Suppressor macrophage (primary cell): ENCODE data around the gene SUSD4.

ENCODE experiments used
- DNase-seq, 4 experiments: peaks; one replicate each; pipeline ENCODE4 v3.0.0-alpha.2; 2020 to 2022

Gene SUSD4

DNA sequence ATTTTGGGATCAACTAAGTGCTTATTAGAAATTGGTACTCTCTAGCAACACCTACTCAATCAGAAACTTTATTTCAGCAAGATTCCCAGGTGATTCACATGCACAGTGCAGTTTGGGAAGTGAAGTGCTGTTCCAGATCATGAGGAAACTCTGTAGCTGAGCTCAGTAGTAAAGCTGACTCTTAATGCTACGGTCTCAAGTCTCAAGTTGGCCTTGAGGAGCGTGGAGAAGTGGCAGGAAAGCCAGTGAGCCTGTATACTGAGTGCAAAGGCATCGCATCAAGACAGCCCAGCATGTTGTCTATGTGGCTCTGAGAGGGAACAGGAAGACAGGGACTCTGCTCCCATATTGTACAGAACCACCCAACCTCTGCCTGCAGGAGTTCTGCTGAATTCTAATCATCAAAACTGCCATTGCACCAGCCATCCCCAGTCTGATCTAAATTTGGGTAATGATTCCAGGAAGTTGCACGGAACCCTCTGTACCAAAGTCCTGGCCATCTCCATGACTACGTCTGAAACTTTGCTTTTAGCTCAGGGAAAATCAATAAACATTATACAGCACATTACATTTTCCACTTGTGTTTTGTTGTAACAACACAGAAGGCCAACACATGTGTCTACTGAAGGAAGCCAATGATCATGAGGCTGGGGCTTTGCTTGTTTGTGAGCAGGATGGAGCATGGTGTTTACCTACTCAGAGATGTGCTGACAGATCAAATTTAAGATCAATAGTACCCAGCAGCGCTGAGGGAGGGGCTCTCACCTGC lies 115.8 kb downstream of the SUSD4 start:
- DNase-seq, result no peak

DNA sequence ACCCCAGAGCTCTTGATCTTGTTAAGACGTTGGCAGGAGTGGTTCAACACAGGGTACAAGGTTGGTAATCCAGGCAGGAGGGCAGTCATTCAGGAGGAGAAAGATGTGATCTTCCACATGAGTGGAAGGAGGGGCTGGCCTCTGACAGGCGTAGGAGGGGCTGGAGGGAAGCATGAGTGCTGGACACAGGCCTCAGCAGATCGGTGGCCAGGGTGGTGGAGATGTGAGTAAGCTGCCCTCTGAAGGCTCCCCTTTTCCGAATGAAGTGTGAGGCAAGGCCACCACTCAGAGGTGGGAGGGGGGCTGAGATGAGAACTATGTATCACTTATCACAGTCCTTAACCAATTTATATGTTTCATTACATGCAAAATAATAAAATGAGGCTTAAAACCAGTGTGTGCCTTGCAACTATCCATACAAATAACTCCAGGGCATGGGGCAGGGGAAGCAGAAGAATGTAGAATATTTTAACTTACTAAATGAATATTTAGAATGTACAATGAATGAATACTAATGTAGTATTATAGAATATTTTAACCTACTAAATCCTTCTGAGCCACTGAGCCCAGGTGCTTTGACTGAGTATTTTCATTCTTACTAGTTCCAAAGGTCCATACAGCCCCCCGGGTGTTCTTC lies 117.4 kb downstream of the SUSD4 start:
- no peak for DNase-seq

DNA sequence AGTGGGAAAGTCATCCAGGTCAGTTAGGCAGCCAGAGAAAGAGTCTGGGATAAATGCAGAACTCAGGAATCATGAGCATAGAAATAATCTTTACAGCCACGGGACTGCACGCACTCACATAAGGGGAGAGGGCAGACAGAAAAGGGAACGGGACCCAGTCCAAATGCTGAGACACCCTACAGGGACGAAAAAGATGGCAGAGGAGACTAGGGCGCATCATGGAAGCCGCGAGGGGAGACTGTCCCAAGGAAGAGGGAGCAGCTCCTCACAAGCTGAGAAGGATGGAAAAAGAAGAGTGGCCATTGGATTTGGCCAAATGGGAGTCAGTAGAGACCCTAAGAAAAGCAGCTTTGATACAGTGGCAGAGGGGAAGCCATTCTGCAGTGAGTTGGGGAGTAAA lies 118.0 kb downstream of the SUSD4 start:
- DNase-seq, result no peak

- no peak for DNase-seq
These were observed 118.6 kb downstream of the SUSD4 start for GRCh38 chr1:223245411-223245810.

DNA sequence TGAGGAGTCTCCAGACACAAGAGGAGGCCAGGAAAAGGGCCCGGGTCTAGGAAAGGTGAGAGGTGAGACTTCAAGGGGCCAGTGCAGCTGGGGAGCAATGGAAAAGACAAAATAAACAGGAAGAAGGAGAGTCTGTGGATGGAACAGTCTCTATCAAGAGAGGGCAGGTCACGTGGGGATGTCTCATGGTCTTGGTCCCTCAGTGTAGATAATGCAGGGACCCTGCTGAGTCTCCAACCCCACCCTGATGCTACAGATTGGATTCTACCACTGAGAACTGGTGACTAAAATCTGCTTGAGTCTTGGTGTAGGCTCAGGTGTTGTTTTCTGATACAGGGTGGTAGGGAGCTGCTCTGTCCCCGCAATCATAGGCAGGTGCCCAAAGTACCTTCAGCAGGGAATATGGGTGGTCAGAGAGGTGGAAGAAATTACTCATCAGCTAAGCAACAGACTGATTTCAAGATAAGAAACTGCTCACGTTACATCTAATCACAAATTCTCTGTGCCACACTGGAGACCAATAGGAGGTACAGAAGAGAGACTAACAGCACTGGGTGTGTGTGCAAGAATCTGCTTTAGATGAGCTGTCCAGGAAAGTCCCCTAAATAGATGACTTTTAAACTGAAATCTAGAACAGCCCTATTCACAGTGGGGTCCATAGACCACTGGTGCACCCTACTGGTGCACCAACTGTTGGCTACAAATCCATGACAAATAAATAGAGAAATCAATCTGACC lies 119.4 kb downstream of the SUSD4 start:
- DNase-seq, result peak; percentile 12 to 66 (median 49)

- no peak for DNase-seq
These were observed 120.4 kb downstream of the SUSD4 start for GRCh38 chr1:223243441-223244050.

- DNase-seq, result no peak
These were observed 121.0 kb downstream of the SUSD4 start for GRCh38 chr1:223242971-223243370.

- no peak for DNase-seq
These were observed 121.5 kb downstream of the SUSD4 start for GRCh38 chr1:223242382-223242955.

GRCh38 chr1:223240122-223240521 lies 123.9 kb downstream of the SUSD4 start:
- no peak for DNase-seq

- peak in 1 of 4 experiments; percentile 6 for DNase-seq
These were observed 128.9 kb downstream of the SUSD4 start for GRCh38 chr1:223235091-223235490.

DNA sequence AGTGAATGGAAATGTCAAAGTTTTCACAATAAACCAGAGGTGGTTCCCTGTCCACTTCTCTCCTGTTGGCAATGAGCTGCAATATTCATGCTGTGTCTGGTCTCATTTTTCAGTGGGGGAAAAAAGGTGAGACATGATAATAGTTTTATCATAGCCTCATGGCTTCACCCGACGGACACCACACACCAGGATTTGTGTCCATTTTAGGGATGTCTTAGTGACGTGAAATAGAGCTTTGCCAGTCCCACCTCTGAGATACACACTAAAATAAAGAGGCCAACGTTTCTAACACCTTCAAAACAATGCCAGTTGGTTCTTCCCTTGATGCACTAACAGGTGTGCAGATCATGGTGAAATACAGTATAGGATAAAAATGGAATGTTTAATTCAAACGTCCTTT lies 129.4 kb downstream of the SUSD4 start:
- no peak for DNase-seq

GRCh38 chr1:223234170-223234514 lies 129.8 kb downstream of the SUSD4 start:
- no peak for DNase-seq

DNA sequence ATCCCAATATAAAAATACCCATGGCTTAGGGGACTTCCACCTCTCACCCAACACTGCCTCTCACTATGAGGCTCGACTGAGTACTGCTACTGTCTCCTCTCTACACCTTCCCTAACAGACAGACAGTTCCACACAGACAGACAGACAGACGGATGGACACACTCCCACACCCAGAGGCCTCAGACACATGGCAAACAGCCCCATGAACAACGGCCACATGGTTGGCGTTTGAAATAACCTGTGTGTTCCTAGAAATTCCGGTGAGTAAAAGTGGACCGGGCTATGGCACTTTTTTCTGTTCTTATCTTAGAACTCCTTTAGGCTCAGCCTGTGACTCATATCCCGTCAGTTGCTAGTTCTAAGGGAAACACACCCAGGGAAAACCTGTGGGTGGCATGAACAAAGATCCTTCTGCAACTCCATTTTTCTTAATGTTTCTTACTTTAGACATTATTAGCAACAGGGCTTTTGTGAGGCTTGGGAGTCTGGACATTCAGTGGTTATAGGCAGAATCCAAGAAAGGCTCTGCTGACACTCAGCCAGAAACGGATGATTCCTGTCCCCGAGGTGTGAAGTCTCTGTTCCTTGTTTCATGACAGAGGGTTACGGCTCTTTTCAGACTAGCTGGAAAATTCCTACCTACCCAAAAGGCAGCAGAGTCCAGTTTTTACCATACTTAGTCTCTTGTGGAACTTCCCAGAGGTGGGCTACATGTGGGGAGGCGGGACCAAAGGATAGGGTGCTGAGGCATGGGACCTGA lies 130.4 kb downstream of the SUSD4 start:
- DNase-seq, result peak; percentile 22 to 61 (median 57)

- DNase-seq, result no peak
These were observed 131.0 kb downstream of the SUSD4 start for GRCh38 chr1:223233019-223233409.

DNA sequence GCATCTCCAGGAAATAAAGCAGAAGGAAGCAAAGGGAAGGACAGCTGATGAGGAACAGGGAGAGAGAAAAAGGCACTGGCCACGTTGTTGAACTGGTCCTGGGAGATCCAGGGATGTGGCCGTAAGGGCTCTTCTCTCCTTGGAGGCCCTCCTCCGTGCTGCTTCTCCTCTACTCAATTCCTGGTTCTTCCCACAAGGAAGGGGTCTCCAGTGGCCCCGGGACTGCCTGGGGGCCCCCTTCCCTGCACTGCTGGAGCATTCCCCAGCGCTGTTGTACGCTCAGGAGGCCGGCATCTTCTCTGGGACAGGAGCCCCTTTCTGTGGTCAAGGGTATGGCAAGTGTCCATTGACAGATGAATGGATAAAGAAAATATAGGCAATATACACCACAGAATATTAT lies 132.4 kb downstream of the SUSD4 start:
- DNase-seq, result no peak

GRCh38 chr1:223231011-223231572 lies 132.9 kb downstream of the SUSD4 start:
- no peak for DNase-seq

DNA sequence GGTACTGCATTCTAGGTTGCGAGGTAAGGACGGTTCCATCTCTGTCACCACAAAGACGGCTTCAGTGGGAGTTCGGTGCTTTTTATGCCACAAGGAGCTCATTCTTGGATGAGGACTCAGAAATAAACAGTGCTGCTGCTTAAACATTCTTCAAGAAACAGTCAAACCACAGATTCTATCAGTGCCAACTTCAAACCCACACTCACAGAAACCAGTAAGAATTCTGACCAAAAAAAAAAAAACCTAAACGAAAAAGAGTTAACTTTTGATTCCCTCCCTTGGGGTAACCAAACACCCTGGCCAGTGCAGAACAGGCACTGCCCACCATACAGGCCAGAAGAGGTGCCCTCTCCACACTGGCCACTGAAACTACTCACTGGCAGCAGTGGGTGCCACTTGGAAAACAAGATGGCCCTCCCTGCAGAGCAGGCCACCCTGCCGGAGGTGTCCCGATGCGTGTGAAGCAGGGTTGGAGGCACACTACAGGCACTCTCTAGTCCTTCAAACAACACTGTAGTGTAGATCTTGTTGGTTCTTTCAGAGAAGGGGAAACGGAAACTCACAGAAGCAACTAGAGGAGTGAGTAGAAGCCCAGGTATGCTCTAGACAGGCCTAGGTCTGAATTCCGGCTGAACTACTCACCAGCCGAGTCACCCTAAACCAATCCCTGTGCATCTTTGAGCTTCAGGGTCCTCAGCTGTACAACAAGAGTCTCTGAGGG lies 133.7 kb downstream of the SUSD4 start:
- no peak for DNase-seq

DNA sequence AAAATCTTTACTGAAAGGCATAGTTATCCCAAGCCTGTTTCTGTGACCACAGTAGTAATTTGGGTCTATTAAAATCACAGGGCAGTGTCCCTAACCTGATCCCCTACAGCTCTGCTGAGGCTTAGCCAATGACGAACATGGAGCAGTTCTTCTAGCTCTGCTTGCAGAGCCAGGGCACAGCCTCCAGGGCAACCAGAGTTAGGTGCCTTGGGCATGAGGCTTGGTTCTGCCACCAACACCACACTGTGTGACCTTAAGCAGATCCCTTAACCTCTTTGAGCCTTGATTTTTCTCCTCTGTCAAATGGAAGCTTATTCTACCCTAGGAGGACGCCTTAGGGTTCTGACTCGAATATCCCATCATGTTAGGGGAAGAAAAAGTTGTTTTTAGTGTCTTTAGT lies 134.2 kb downstream of the SUSD4 start:
- no peak for DNase-seq

DNA sequence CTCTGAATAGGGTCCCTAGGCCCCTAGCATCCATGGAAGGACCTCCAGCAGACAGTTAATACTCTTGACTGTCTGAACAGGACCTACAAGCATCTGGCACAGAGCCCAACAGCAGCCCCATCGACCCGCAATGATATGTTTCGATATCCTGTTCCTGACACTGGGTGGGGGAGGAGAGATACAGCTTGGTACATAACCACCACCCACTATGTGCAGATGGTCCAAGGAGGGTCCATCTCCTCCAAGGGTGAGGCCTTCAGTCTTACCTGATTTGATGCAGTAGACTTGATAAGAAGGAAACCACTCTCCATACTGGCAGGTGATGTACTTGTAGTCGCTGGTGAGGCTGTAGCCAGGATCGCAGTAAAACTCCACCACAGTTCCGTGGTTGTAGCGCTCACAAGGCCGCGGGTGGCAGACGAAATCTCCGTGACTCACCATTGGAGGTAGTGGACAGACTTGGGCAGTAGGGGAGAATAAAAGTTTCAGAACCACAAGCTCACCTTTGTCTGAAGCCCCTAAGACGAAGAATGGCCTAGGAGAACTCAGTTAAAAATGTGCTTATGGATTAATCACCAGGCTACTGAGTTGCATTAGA lies 134.9 kb downstream of the SUSD4 start:
- DNase-seq, result no peak

GRCh38 chr1:223228201-223228600 lies 135.8 kb downstream of the SUSD4 start:
- DNase-seq, result no peak
